Urinary bladder (tissue), 4 donors: ENCODE results near the gene ACOT7. TPM values are rescaled to one million over a fixed set of nuclear protein-coding genes. Genes with fewer than 3 reads are reported as not detected.
A peak's percentile ranks its signal among the peaks of the same experiment; 100 is the strongest.
"Not testable (repeated sequence)": the region's sequence is repeated elsewhere in the genome, so short reads cannot be mapped to it uniquely, and the experiment has no call there.

Experiments
- DNase-seq: peaks from one replicate; pipeline ENCODE4 v3.0.0-alpha.2; 2015; ENCODE audit errors: extremely low spot score
- H3K27ac ChIP-seq: one replicate; pipeline ENCODE4 v1.5.1; 2013; ENCODE audit warnings: low read depth, mild to moderate bottlenecking, moderate library complexity
- H3K36me3 ChIP-seq: one replicate; pipeline ENCODE4 v1.6.1; 2013; ENCODE audit warnings: mild to moderate bottlenecking, moderate library complexity; ENCODE audit not compliant: insufficient read depth
- H3K4me1 ChIP-seq: one replicate; pipeline ENCODE4 v1.6.1; 2013; ENCODE audit warnings: mild to moderate bottlenecking, moderate library complexity; ENCODE audit not compliant: insufficient read depth
- H3K4me3 ChIP-seq: one replicate; pipeline ENCODE4 v1.5.1; 2013; ENCODE audit warnings: low read depth, low read length
- WGBS: extraction: QIAGEN DNeasy Blood & Tissue Kit; methylation state at CpG from one replicate; pipeline ENCODE4 v1.1.7; 2013; 5-methylcytosine and 5-hydroxymethylcytosine counted together
- polyA plus RNA-seq: library from polyadenylated mRNA; stranded (reverse); fragments of 200-250 nt; gene quantifications from one replicate; pipeline ENCODE4 v1.2.3, GENCODE V29; 2013
- total RNA-seq: library from RNA; depleted of rRNA; stranded (reverse); fragments of >200 nt; gene quantifications from one replicate; pipeline ENCODE4 v1.2.3, GENCODE V29; 2014
- donor health status: healthy with polysubstance abuse.
- donor health status: healthy.

Gene ACOT7
- total and polyA plus RNA-seq, 2 donors = 6.9 to 36.8 TPM

GRCh38 chr1:6397844-6398441 lies 4.4 kb upstream of the ACOT7 start:
- Histone ChIP-seq H3K27ac (no peak overlapping the region), H3K36me3 (no peaks in the 10 kb centered on the region), H3K4me3 (no peak overlapping the region), H3K4me1 (no peaks in the 10 kb centered on the region)
- DNase-seq = no peak
- WGBS = 65% methylated on average over 10 of the region's 10 CpGs

DNA sequence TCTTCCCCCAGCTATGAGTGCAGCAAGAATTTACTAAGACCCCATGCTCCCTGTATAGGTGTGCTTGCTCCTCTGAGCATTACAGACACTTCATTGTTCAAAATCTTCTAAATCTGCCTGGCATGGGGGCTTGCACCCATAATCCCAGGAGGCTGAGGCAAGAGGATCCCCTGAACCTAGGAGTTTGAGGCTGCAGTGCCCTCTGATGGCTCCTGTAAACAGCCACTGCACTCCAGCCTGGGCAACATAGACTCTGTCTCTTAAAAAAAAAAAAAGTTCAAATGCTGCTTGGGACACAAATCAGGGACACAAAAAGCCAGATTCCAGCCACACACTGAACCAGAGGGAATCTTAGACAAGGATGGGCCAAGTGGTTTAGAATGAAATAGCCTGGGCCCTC lies 3.4 kb upstream of the ACOT7 start:
- Histone ChIP-seq H3K27ac (no peak overlapping the region), H3K4me1 (no peaks in the 10 kb centered on the region), H3K4me3 (no peak overlapping the region), H3K36me3 (no peaks in the 10 kb centered on the region)
- no peak for DNase-seq

DNA sequence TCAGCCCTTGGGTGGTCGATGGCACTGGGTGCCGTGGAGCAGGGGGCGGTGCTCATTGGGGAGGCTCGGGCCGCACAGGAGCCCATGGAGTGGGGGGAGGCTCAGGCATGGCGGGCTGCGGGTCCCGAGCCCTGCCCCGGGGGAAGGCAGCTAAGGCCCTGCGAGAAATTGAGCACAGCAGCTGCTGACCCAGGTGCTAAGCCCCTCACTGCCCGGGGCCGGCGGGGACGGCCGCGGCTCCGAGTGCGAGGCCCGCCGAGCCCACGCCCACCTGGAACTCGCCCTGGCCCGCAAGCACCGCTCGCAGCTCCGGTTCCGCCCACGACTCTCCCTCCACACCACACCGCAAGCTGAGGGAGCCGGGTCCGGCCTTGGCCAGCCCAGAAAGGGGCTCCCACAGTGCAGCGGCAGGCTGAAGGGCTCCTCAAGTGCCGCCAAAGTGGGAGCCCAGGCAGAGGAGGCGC lies 2.2 kb upstream of the ACOT7 start:
- H3K27ac ChIP-seq, H3K36me3 ChIP-seq, DNase-seq, H3K4me1 ChIP-seq, H3K4me3 ChIP-seq: not testable (repeated sequence)
- whole genome bisulfite sequencing = 98% methylated on average over 34 of the region's 34 CpGs

GRCh38 chr1:6395130-6395529 lies 1.6 kb upstream of the ACOT7 start:
- H3K4me3 ChIP-seq, H3K27ac ChIP-seq, H3K4me1 ChIP-seq, DNase-seq, H3K36me3 ChIP-seq: not testable (repeated sequence)
- WGBS = 93% methylated on average over 8 of the region's 8 CpGs

DNA sequence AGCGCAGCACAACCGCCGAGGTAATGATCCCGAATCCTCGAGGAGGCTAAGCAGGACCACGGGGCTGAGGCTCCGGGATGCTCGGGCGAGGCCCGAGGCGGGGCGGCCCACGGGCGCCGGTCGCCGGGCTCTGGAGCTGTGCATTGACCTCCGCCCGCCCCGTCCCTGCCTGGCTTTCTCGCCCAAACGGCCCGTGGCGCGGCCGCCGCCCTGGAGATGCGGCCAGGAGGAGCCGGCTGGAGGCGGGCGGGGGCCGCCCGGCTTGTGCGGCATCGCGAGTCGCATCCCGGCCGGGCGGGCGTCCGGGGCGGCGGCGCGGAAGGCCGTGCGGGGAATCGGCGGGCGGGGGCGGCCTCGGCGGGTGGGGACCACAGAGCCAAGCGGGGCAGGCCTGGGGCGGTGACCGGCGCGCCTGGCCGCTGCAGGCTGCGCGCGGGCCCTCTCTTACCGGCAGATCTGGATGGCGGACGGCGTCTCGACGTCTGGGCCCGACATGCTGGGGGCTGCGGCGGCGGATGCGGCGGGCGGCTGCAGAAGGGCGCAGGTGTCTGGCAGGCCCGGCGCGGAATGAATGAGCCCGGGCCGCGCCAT lies 663 bp downstream of the ACOT7 start:
- Histone ChIP-seq H3K4me3 (peak overlapping the region; percentile 69), H3K36me3 (no peaks in the 10 kb centered on the region), H3K4me1 (no peaks in the 10 kb centered on the region), H3K27ac (no peak overlapping the region)
- DNase-seq = no peak
- WGBS = 1% methylated on average over 83 of the region's 83 CpGs

GRCh38 chr1:6391951-6392808 lies 1.4 kb downstream of the ACOT7 start:
- H3K27ac ChIP-seq = no peak overlapping the region
- no peaks in the 10 kb centered on the region for H3K4me1 ChIP-seq
- no peak for DNase-seq
- WGBS = 52% methylated on average over 16 of the region's 16 CpGs
- H3K36me3 ChIP-seq = no peaks in the 10 kb centered on the region
- H3K4me3 ChIP-seq = no peak overlapping the region

- WGBS = 90% methylated on average over 9 of the region's 9 CpGs
- H3K27ac ChIP-seq = no peak overlapping the region
- no peak for DNase-seq
- H3K4me1 ChIP-seq = no peaks in the 10 kb centered on the region
- no peaks in the 10 kb centered on the region for H3K36me3 ChIP-seq
- H3K4me3 ChIP-seq = no peak overlapping the region
Observed at GRCh38 chr1:6389971-6390370, 3.6 kb downstream of the ACOT7 start.

DNA sequence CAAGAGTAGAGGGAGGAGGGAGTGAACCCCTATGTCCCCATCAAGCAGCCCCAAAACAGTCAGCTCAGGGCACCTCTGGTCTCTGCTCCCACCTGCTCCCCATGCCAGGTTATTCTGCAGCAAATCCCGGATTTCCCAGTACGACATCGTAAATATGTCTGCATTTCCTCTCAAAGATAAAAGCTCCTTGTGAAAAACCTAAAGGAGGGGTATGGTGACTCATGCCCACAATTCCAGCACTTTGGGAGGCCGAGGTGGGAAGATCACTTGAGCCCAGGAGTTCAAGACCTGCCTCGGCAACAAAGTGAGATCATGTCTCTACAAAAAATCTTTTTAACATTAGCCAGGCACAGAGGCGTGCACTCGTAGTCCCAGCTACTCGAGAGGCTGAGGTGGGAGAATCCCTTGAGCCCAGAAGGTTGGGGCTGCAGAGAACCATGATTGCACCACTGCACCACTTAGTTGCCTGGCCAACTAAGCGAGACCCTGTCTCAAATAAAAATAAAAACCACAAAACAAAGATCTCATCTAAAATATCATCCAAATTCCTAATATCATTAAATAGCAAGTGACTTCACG lies 7.1 kb downstream of the ACOT7 start:
- WGBS = 67% methylated on average over 10 of the region's 10 CpGs
- Histone ChIP-seq H3K27ac (no peak overlapping the region), H3K36me3 (no peaks in the 10 kb centered on the region)

GRCh38 chr1:6385488-6386191 lies 7.9 kb downstream of the ACOT7 start:
- Histone ChIP-seq H3K36me3 (no peaks in the 10 kb centered on the region), H3K4me3 (no peak overlapping the region), H3K27ac (no peak overlapping the region), H3K4me1 (no peaks in the 10 kb centered on the region)
- 61% methylated on average over 22 of the region's 22 CpGs for WGBS
- DNase-seq = no peak

More for the DNA sequence above, 7.1 kb downstream of the ACOT7 start:
- H3K4me3 ChIP-seq = no peak overlapping the region
- no peak for DNase-seq
- H3K4me1 ChIP-seq = no peaks in the 10 kb centered on the region

- 69% methylated on average over 5 of the region's 5 CpGs for WGBS
- Histone ChIP-seq H3K4me1 (no peaks in the 10 kb centered on the region), H3K4me3 (no peak overlapping the region)
Observed at GRCh38 chr1:6384962-6385361, 8.6 kb downstream of the ACOT7 start.

GRCh38 chr1:6384135-6384534 lies 9.4 kb downstream of the ACOT7 start:
- Histone ChIP-seq H3K4me3 (no peak overlapping the region), H3K27ac (no peak overlapping the region), H3K4me1 (no peaks in the 10 kb centered on the region), H3K36me3 (no peaks in the 10 kb centered on the region)
- no peak for DNase-seq
- WGBS = 100% methylated on average over 1 of the region's 1 CpG

More at GRCh38 chr1:6384962-6385361, 8.6 kb downstream of the ACOT7 start:
- Histone ChIP-seq H3K36me3 (no peaks in the 10 kb centered on the region), H3K27ac (no peak overlapping the region)
- no peak for DNase-seq

DNA sequence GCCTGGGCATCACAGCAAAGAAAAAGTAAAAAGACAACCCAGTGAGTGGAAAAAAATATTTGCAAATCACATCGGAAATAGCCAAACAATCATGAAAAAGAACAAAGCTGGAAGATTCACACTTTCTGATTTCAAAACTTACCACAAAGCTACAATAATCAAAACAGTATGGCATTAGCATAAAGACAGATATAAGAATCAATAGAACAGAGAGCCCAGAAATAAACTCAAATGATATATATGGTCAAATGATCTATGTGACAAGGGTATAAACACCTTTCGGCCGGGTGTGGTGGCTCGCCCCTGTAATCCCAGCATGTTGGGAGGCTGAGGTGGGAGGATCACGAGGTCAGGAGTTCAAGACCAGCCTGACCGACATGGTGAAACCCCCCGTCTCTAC lies 13.5 kb downstream of the ACOT7 start:
- no peak for DNase-seq
- Histone ChIP-seq H3K4me3 (no peak overlapping the region), H3K4me1 (no peaks in the 10 kb centered on the region), H3K36me3 (no peaks in the 10 kb centered on the region), H3K27ac (no peak overlapping the region)
- 97% methylated on average over 7 of the region's 7 CpGs for WGBS

GRCh38 chr1:6378096-6378746 lies 15.3 kb downstream of the ACOT7 start:
- H3K4me1 ChIP-seq = no peaks in the 10 kb centered on the region
- no peak overlapping the region for H3K27ac ChIP-seq
- H3K36me3 ChIP-seq = no peaks in the 10 kb centered on the region
- WGBS = 72% methylated on average over 12 of the region's 12 CpGs
- DNase-seq = no peak
- H3K4me3 ChIP-seq = no peak overlapping the region
